A673 (cell line): ENCODE results near the gene RABL6.

ENCODE experiments used
- CTCF ChIP-seq: fragments of 300-800, 200-600 bp; sonication (generic); conservative IDR thresholded peaks from 2 replicates; pipeline ENCODE4 v1.5.1; 2017; ENCODE audit warnings: low read depth, mild to moderate bottlenecking, antibody characterized with exemption, low read length, moderate library complexity, mixed read lengths
- EZH2 ChIP-seq: fragments of 200-600 bp; sonication (generic); IDR thresholded peaks from 2 replicates; pipeline ENCODE4 v1.6.1; 2017; ENCODE audit warnings: borderline replicate concordance, low read depth, mild to moderate bottlenecking, mixed read lengths, antibody characterized with exemption, low read length; ENCODE audit not compliant: poor library complexity, severe bottlenecking

DNA sequence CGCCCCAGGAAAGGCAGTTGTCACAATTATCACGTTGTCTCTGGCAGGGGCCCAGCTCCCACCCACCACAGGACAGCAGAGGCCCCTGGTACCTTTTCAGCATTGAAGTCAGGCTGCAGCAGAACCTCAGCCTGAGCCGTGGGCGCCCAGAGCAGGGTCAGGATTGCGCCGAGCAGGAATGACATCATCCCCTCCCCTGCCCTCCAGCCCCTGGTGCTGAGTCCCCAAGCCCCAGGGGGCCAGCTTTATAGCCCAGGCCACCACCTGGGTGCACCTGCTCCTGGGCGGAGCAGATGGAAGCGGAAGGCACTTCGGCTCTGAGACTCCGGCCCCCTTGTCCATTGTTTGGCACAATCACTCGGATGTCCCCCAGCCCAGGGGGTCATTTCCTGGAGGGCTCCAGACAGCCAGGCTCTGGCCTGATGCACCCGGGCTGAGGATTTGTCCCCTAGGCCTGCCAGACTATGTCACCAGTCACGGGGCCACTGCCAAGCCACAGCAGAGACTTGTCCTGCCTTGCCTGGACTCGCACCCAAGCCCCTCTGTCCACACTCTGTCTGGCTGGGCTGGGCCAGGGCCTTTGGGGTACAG is 43.4 kb upstream of the RABL6 start, which contains the start of gene LCN15:
- no peak for TF ChIP-seq CTCF
- TF ChIP-seq EZH2, result no peak
